ENCODE measurements around the gene POU3F2.

The POU3F2 gene

DNA sequence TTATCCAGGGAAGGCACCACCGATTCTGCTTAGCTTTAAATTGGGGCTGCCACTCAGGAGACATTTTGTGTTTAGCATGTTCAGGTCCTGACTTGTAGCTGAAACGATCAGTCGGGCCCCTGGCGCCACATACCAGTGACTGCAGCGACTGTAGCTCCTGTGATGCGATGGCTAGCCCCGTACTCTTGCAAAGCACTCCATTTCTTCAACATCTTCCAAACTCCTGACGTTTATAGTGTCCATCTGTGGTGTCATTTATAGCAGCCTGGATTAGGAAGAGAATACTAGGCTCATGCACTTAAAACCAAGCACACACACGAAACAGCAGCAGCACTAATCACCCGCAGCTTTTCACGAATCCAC is 13.0 kb downstream of the POU3F2 start:
- DNase-seq (ENCODE audit: low read depth, low spot score), result no peak
- POLR2A ChIA-PET, result no interaction called here
- CTCF ChIA-PET, result interaction anchor here (1.0 to 3.1 kb wide), 5 partner anchors 11 to 1351 kb away, joined by 3 to 42 read pairs (median 4); no protein-coding TSS in a partner anchor
- no peak overlapping the region for H3K4me3 ChIP-seq (ENCODE audit: low read depth, low read length)
- TF ChIP-seq, protein P1, sequence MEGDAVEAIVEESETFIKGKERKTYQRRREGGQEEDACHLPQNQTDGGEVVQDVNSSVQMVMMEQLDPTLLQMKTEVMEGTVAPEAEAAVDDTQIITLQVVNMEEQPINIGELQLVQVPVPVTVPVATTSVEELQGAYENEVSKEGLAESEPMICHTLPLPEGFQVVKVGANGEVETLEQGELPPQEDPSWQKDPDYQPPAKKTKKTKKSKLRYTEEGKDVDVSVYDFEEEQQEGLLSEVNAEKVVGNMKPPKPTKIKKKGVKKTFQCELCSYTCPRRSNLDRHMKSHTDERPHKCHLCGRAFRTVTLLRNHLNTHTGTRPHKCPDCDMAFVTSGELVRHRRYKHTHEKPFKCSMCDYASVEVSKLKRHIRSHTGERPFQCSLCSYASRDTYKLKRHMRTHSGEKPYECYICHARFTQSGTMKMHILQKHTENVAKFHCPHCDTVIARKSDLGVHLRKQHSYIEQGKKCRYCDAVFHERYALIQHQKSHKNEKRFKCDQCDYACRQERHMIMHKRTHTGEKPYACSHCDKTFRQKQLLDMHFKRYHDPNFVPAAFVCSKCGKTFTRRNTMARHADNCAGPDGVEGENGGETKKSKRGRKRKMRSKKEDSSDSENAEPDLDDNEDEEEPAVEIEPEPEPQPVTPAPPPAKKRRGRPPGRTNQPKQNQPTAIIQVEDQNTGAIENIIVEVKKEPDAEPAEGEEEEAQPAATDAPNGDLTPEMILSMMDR (IDR thresholded peaks at IDR 0.05; ENCODE audit: insufficient read depth, low read length, missing control alignments), result no peak

DNA sequence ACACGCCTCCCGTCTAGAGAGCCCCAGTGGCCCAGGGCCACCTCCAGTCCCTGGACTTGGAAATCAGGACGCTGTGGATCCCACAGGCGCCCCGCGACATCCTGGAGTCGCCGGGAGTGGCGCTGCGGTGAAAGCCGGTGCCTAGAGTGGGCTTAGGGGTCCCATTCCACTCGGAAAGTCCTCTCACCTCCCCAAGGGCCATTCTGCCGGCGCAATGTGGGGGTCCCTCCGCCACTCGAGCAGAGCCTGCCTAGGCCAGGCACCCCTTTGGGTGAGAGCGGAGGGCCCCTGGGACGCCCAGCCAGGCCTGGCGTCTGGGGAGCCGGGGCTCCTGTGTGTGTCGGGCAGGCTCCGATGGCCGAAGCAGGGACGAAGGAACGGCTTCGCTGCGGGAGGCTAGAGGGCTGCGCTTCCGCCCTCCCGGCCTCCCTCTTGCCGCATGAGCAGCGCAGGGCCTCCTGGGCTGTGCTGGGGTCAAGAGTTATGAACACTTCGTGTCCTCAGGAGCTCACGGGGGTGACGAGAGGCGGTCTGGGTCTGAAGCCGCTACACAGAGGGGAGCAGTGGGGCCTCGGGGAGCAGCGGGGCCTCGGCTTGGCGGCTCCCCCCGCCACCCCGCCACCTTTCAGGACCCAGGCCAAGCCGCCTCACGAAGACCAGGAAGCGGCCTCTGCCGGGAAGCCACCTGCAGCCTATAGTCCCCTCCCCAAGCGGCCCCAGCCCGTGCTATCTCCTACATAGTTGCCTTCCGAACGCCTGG is 13.6 kb downstream of the POU3F2 start:
- POLR2A ChIA-PET, result no interaction called here
- TF ChIP-seq, protein P1 (IDR thresholded peaks at IDR 0.05; ENCODE audit: insufficient read depth, low read length, missing control alignments), result no peak
- peak overlapping the region; percentile 20; the same call in 1 of the 2 replicates for H3K4me3 ChIP-seq (ENCODE audit: low read depth, low read length)
- CTCF ChIA-PET, result interaction anchor here (1.3 to 3.1 kb wide), 3 partner anchors 11 to 1352 kb away, joined by 4 to 42 read pairs (median 6); no protein-coding TSS in a partner anchor
- no peak for DNase-seq (ENCODE audit: low read depth, low spot score)

DNA sequence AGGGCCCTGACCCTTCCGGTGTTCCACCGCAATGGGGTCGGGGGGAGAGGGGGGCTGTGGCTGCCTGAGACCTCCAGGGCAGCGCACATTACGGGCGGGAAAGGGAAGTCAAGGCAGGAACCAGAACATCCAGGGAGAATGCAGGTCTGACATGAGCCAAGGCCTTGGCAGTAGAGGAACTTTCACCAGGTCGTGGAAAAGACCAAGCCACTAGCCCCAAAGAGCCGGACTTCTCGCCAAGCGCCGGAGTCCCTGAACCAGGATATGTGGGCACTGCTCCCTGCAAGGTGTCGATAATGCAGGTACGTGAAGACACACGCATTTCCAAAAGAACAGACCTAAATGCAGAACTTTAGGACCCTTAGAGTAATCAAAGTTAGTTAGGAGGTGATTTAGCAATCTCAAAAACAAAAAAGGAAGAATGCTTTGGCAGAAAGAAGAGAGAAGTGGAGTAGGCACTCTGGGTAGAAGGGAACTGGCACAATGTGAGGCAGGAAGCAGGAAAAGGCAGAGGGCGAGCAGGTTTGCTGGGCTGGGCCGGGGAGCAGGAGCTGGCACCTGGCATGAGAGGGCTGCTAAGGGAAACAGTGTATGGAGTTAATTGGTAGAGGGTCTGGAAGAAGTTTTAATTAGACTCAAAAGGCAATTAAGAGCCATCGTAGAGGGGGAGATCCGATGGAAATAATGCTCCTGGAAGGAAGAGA is 14.3 kb downstream of the POU3F2 start:
- no peak for DNase-seq (ENCODE audit: low read depth, low spot score)

DNA sequence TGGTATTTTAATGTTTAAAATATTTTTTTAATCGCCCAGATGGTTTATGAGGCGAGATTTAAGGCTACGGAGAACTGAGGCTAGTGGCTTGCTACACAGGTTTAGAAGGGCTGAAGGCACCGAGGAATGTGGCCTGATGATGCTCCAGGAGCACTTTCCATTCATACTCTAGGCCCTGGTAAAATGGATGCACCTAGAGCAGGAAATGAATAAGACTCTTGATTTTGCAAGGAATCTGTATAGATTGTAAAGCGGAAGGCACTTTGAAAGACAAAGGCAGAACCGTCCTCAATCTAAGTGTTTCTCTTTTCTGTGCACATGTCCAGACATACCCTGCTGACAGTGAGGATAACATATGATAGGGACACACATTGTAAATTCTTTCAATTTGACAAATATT is 30.1 kb downstream of the POU3F2 start:
- ChIA-PET CTCF (interaction anchor here (1.5 kb wide), 1 partner anchor 255 kb away, joined by 4 read pairs; no protein-coding TSS in a partner anchor), POLR2A (no interaction called here)
- no peak for DNase-seq (ENCODE audit: low read depth, low spot score)
- no peak overlapping the region for H3K4me3 ChIP-seq (ENCODE audit: low read depth, low read length)
- TF ChIP-seq, protein P1 (IDR thresholded peaks at IDR 0.05; ENCODE audit: insufficient read depth, low read length, missing control alignments), result no peak

More for the DNA sequence above, 14.3 kb downstream of the POU3F2 start:
- CTCF ChIA-PET, result interaction anchor here (1.4 kb wide), 1 partner anchor 13 kb away, joined by 4 read pairs; no protein-coding TSS in a partner anchor
- POLR2A ChIA-PET, result no interaction called here
- no peak overlapping the region for H3K4me3 ChIP-seq (ENCODE audit: low read depth, low read length)
- TF ChIP-seq, protein P1 (IDR thresholded peaks at IDR 0.05; ENCODE audit: insufficient read depth, low read length, missing control alignments), result no peak

DNA sequence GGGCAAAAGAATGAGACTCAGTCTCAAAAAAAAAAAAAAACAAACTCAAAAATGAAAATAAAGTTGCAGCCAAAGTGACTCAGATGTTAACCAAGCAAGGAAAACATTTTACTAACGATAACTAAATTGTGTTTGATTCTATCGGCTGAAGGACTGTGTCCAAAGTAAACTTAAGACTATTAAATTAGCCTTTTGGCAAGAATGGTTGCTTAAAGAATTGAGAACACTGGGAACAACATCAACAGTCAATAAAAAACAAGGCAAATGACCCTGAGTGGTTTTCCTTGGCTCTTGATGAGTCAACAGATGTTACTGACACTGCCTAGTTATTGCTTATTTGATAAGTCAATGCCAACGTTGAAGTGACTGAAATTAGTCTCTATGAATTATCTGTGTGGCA is 36.7 kb downstream of the POU3F2 start:
- TF ChIP-seq, protein P1 (IDR thresholded peaks at IDR 0.05; ENCODE audit: insufficient read depth, low read length, missing control alignments), result no peak
- no peak overlapping the region for H3K4me3 ChIP-seq (ENCODE audit: low read depth, low read length)
- no peak for DNase-seq (ENCODE audit: low read depth, low spot score)
- ChIA-PET POLR2A (no interaction called here), CTCF (no interaction called here)

DNA sequence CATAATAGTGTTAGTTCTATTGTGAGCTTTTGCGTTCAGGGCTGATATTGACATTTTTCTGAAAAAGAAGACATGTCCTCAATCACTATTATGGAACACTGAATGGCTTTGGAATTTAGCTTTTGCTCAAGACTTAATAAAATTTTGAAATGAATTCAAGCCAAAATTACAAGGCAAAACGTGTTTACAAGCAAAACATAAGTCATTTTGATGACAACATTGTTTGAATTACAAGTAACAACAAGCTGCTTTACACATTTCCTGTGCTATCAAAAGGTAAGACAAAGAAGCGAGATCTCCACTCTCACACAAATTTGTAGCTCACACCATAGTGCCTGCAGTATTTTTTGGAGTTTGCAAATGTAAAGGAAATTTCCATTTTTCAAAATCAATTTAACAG is 37.4 kb downstream of the POU3F2 start:
- TF ChIP-seq, protein P1 (IDR thresholded peaks at IDR 0.05; ENCODE audit: insufficient read depth, low read length, missing control alignments), result no peak
- no peak for DNase-seq (ENCODE audit: low read depth, low spot score)
- ChIA-PET POLR2A (no interaction called here), CTCF (no interaction called here)
- H3K4me3 ChIP-seq (ENCODE audit: low read depth, low read length), result no peak overlapping the region
